Left cardiac atrium (tissue), 4 donors: Measurements from ENCODE around the gene PLCL1. TPM values are rescaled to one million over a fixed set of nuclear protein-coding genes. Genes with fewer than 3 reads are reported as not detected.

ENCODE experiments used
- ATAC-seq, 2 donors: fragments of 200-7000 bp; cut with Tn5 transposase; one replicate each; pipeline ENCODE4 v1.9.1; 2020; ENCODE audit warnings: mild to moderate bottlenecking in 2 of 2, moderate library complexity in 2 of 2
- DNase-seq: peaks from one replicate; pipeline ENCODE4 v3.0.0-alpha.2; 2020
- intact Hi-C, 2 donors: fragments of 100-400 bp; cut with DNase I; formaldehyde crosslinking; loops; one replicate each; pipeline versions ENCODE4 v1.14.1 to v1.15.1; 2022 to 2023
- total RNA-seq, 2 donors: library from RNA; stranded (reverse); fragmentation: NEBNext Ultra II Directional; extraction: Animal tissue kit (Norgen Biotek cat#: 25700); gene quantifications; one replicate each; pipeline ENCODE4 v1.2.1, GENCODE V29; 2021
- donor health status: DM: no; HTN: yes; CAD: no.
- donor health status: DM: no; HTN: yes; CAD: no; lungs with severe emphysema.
- donor health status: DM: yes; HTN: yes; CAD: no.
- donor health status: Dilated cardiomyopathy.

Gene PLCL1
- total RNA-seq, 2 donors from 2014 or later: 17.7 to 19.1 TPM

DNA sequence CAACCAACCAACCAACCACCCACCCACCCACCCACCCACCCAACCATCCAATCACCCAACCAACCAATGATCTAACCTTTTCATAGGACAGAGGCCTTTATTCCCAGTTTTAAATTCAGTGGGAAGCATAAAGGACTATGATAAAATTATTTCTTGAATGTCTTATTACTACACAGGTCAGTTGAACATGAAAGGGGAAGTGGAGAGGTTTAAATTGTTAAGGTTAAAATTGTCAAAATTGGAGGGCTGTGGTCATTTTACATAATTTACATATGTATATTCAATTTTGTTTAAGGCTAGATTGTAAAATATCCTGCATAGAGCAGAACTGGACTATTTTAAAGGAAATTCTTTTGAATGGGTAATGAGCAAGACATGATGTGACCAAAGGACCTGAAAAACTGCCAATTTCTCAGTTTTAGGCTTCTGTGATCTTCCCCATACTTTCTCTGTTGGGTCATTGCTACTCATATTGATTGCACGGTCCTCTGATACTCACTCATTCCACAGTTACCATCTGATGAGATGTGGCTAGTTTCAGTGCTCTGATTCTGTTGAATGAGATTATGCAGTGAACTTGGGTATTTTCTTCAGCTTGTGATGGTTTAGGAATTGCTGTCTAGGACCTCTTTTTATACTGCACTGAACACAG, 127.4 kb downstream of the PLCL1 start:
- intact Hi-C loops: no loop called here
- no peak for DNase-seq
- no peak for ATAC-seq

DNA sequence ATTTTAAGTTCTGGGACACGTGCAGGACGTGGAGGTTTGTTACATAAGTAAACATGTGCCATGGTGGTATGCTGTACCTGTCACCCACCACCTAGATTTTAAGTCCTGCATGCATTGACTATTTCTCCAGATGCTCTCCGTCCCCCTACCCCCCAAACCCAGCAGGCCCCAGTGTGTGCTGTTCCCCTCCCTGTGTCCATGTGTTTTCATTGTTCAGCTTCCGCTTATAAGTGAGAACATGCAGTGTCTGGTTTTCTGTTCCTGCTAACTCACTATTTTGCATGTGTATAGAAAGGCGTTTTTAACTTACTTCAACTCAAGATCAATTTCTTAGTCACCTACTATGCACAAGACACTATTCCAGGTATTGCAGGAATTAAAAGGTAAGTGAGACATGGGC, 128.0 kb downstream of the PLCL1 start:
- no peak for ATAC-seq
- no peak for DNase-seq
- intact Hi-C loops: no loop called here

DNA sequence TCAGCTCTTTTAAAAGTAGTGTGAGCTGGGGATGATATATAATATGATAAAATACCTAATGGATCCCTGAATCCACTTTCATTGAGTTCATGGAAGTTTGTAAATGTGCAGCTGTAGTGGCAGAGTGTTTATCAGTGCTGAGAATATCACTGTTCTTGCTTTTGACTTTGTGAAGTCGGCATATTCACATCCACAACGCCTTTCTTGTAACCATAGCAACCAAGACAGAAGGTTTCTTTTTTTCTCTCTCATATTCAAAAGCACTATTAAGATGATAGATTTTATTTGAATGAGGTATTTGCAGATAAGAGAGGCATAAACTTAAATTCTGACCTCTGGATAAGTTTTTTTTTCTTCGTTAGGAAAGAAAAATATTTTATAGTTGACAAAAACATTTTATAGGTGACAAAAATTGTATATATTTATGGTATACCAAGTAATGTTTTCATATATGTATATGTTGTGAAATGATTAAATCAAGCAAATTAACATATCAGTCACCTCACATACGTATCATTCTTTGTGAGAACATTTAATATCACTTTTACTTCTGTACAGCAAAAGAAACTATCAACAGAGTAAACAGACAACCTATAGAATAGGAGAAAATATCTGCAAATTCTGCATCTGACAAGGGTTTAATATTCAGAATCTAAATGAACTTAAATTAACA, 130.0 kb downstream of the PLCL1 start:
- intact Hi-C loops: no loop called here

DNA sequence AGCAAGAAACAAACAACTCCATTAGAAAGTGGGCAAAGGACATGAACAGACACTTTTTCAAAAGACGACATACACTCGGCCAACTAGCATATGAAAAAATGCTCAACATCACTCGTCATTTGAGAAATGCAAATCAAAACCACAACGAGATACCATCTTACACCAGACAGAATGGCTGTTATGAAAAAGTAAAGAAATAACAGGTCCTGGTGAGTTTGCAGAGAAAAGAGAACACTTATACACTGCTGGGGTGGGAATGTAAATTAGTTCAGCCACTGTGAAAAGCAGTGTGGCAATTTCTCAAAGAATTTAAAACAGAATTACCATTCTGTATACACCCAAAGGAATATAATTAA, 130.5 kb downstream of the PLCL1 start:
- no peak for ATAC-seq
- intact Hi-C loops: no loop called here
- no peak for DNase-seq

More for the DNA sequence above, 130.0 kb downstream of the PLCL1 start:
- no peak for ATAC-seq
- no peak for DNase-seq

DNA sequence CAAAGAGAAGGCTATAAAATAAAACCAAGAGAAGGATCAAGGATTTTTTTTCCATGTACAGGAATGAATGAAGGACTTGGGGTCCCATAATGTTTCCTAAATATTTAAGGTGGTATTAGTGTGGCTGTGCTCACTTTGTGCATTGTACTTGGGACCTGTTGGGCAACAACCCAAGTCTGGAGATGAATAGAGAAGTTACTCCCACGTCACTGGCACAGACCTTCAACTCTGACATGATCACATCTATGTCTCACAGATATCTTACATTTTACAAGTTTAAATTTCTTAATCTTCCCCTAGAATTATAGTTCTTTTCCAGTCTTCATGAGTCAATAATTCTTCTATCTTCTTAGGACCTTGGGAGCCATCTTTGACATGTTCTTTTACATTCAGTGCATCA, 133.4 kb downstream of the PLCL1 start:
- ATAC-seq (no peak), DNase-seq (no peak)
- intact Hi-C loops: no loop called here

DNA sequence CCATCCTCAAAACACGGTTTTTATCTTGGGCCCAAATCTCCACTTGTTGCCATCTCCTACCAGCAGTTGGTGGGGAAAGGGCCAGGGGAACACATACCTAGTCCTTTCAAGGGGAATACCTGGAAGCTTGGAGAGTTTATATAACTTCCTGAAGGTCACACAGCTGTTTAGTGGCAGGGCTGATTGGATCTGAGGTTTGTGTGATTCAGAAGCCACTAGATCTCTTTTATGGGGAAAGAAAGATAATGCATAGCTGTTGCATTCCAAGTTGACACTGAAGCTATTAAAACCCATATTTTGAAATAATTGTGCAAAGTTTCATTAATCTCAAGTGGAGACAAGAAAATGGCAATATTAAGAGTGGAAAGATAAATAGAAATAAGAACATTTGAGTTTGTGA, 134.2 kb downstream of the PLCL1 start:
- no peak for ATAC-seq
- no peak for DNase-seq
- intact Hi-C loops: no loop called here

DNA sequence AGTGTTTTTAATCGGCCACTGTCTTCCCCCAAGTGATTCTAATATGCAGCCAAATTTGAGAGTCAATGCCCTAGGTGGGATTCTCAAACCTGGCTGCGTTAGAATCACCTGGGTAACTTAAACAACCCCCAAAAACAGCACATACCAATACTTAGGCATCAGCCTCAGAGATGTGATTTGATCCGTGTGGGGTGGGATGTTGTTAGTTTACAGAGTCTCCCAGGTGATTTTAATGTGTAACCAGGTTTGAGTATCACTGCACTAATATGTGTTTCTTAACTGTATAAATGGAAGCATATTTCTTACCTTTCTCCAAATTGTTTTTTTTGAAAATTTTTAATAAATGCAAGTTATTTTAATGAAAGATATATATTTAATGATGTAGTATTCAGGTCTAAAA, 135.4 kb downstream of the PLCL1 start:
- ATAC-seq (no peak), DNase-seq (no peak)
- intact Hi-C loops: no loop called here

DNA sequence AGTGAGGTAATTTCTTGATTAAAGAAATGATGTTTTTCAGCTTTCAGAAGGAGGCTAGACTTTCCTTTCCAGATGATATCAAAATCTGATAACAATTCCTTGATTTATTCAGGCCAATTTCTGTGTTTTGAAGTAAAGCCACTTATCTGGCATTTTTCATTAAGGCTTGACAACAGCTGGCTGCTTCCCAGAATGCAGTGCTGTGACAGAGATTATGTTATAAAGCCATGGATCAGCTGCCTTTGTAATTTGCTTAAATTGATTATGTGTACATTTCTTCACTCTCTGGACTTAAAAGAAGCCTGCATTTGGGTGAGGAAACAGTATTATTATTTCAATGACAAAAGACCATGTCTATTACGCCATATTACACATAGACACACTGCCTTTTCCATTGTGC, 136.0 kb downstream of the PLCL1 start:
- intact Hi-C loops: no loop called here
- no peak for DNase-seq
- ATAC-seq: no peak

DNA sequence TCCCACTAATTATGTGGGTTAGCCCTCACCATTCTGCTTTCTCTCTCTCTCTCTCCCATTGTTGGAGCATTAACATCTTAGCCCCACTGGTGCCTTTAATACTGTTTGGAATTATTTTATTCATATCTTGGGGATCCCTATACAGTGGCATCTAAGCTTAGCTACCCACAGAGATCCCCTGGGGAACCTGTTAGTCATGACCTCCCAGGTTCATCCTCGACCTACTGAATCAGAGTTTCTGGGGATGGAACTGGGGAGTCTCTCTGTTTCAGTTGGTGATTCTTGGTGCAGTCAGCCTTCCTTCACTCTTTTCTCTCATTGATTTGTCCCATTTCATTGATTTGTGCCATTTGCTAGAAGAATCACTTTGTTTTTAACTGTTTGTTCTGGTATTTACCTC, 137.3 kb downstream of the PLCL1 start:
- ATAC-seq (no peak), DNase-seq (no peak)
- intact Hi-C loops: no loop called here

DNA sequence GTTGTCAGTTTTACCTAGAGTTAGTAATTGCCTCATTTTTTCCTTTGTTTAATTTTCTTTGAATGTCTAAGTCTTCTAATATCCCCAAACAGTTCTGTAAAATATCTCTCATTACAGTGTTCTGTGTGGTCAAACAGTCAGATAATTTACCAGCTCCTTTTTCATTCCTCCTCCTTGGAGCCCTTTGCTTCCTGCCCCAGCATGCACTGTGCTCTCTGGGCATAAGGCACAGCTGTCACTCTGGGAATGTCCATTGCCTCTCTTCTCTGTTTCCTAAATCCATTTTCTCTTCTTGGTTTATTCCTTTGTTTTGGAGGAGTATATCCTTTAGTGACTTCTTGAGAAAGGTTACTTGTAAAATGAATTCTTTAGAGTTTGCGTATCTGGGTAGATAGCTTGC, 139.3 kb downstream of the PLCL1 start:
- ATAC-seq (no peak), DNase-seq (no peak)
- intact Hi-C loops: no loop called here

DNA sequence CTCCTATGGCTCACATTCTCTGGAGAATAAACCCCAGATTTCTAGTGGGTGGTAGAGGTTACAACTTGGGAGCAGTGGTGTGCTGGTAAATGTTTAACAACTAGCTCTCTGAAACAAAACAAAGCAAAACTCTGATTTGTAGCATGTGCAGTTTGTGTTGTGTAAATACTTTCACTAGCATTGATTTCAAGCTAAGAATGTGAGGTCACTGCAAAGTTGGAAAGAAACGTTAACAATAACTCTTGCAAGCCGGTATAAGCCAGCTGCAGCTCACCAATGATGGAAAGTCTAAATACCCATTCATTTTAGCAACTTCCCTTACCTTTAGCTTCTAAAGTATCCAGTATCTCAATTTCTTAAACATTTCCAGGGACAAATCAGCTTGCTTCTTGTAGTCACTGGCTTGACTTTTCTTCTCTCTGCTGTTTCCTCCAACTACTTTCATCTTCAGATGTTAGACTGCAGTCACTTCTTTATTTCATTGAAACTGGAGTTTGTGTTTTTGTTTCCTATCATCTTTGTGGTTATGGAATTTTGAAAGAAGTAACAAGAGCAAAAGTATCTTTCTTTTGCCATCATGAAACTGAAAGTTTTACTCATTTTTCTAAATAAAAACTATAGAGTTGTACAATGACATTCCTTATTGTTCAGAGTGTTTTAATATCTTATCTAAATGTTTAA, 140.2 kb downstream of the PLCL1 start:
- no peak for ATAC-seq
- DNase-seq: no peak
- intact Hi-C loops: no loop called here

DNA sequence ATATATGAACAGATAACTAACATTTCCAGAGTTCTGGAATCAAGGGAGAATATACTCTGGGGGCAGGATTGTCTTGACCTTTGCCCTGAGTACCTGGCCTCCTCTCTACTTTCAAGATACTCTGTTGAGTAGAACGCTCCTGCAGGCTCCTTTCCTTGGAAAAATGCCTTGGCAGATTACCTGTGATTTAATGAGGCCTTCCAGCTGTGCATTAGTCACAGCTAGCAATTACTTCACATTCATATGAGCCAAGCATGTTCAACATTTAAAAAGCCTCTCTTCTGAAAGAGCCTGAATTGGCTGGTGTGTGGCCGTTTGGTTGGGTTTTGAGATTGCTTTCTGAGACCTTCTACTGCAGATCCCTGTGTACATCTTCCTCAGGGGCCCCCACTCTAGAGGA, 142.2 kb downstream of the PLCL1 start:
- ATAC-seq (peak in 1 of 2 donors; percentile 72), DNase-seq (no peak)
- intact Hi-C loops: no loop called here

DNA sequence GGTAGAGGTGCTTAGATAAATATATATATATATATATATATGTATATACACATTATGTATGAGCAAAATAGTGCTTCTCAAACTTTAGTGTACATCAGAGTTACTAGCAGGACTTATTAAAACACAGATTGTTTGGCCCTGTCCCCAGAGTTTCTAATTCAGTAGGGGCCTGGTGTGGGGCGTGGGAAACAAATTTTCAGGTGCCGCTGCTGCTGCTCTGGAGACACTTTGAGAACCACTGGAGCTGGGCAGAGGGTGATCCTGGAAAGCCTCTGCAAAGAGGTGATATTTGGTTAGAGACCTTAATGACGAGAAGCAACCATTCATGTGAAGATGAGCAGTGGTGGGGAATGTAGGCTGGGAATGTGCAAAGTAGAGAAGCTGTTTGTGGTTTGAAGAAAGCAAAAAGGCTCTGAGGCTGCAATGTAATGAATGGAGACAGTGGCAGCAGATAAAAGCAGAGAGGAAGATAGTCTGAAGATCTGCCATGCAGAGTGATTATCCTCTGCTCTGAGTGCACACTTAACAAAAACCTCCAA, 142.9 kb downstream of the PLCL1 start:
- intact Hi-C loops: no loop called here
- DNase-seq (no peak), ATAC-seq (no peak)

DNA sequence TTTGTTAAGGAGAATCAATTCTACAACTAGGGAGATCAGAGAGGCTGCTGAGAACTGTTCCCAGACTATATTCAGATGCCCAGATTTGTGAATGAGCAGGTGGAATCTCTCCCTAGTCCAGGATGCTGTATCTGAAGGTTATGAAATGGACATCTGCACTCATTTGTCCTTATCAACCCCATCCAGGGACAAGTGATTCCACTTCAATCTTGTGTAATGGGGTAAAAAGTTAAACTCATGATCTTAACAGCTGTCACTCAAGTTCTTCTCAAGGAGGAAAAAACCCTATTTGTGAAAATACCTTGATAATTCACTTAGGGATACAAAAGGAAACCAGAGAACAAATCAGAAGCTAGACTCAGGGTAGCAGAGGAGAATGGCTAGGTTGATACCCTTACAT, 144.8 kb downstream of the PLCL1 start:
- DNase-seq: no peak
- intact Hi-C loops: no loop called here
- no peak for ATAC-seq

DNA sequence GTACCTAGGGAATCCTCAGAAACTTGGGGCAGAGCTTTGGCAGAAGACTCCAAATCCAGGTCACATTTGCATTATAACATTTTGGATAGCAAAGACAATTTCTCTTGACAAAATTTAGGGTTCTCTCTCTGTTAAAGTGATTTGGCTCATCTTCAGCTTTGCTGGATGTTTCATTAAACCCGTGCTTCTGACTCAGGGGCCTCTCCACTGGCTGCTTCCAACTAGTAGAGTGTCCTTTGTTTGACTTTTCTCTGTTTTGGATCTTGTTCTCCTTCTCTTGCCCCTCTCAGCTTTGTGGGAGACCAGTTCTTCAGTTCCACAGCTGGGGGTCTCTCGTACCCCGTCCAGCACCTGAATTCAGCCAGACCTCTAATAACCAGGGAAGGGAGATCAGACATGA, 145.6 kb downstream of the PLCL1 start:
- DNase-seq (no peak), ATAC-seq (no peak)
- intact Hi-C loops: no loop called here

DNA sequence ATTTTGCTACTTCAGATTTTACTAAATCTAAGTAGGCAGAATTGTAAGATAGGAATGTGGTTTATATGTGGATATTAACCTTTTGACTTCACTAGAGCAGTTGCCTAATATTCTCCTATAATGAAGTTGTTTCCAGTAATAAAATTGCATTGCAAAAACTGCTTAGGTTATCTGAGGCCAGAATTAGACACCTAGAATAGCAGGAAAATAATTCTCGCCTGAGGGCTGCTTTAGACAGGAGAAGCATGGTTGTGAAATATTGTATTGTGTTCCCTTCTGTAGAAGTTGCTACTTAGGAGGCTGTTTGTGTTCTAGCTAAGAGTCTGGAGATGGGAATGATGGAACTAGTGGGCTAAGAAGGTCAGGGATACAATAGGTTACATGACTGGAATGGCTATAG, 146.3 kb downstream of the PLCL1 start:
- ATAC-seq: peak in 1 of 2 donors; percentile 59
- intact Hi-C loops: no loop called here
- no peak for DNase-seq

DNA sequence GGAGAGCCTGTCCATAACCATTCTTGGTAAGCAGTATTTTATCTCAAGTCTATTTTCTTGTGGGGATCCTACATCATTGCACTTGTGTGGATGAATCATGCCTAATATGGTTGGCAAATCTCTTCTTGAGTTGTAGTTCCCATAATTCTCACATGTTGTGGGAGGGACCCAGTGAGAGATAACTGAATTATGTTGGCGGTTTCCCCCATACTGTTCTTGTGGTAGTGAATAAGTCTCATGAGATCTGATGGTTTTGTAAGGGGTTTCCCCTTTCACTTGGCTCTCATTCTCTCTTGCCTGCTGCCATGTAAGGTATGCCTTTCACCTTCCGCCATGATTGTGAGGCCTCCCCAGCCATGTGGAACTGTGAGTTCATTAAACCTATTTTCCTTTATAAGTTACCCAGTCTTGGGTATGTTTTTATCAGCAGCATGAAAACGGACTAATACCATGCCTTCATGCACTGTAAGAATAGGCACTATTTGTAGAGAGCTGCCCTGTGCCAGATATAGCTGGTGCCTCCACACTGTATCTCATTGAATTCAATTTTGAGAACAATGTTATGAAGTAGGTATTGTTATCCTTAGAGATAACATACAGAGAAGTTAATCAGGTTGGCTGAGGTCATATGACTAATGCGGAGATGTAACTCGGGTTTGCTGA, 148.3 kb downstream of the PLCL1 start:
- ATAC-seq (no peak), DNase-seq (no peak)
- intact Hi-C loops: no loop called here

DNA sequence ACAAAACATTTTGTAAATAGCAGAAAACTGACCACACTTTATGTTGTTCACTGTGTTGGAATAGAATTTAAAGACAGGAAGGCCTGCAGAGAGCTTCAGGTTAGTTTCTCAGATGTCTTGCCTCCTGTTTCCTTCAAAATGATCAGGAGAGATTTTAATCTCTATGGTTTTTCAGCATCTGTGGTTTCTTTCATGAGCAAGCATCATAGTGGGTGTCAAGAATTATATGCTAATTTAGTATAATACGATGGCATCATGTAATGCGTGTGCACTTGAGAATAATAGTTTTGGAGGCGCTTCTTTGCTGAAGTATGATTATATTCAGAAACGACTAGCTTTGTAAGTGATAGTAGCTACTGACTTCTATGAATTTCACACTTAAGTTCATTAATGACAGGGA, 149.9 kb downstream of the PLCL1 start:
- no peak for ATAC-seq
- DNase-seq: no peak
- intact Hi-C loops: no loop called here

DNA sequence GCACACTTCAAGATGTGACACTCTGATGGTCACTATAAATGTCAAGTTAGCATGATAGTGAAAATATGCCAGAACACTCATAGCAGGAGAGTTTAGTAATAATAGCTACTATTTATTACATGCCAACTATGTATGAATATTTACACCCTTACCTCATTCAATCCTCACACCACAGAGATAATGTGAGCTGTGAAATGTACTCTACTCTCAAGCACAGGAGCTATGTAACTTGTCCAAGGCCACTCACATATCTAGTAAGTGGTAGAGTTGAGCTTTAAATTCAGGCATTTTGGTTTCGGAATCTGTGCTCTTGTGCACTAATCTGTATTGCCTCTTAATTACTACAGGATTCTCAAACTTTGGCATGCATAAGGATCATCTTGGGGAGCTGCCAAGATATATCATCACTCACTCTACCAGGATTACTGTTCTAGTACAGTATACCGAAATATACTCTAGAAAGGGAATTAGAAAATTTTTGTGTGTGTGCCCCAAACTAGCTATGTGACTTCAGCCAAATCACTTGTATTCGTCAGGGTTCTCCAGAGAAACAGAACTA, 154.3 kb downstream of the PLCL1 start:
- intact Hi-C loops: no loop called here
- peak; percentile 93 for ATAC-seq
- no peak for DNase-seq

DNA sequence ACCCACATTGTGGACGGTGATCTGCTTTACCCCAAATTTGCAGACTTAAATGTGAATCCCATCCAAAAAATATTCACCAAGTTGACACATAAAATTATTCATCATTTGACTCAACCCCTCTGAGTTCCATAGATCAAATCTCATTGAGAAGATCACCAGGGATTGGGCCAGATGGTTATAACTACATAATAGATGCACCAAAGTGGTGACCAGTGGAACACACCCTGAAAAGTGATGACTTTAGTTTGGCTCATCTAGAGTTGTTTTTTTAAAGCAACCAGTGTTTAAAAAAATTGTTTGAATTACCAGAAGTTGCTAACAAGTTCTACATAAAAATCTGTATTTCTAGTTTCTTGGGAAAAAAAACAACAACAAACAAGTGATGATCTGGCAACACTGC, 155.0 kb downstream of the PLCL1 start:
- intact Hi-C loops: no loop called here
- DNase-seq (no peak), ATAC-seq (no peak)
